Bronchial epithelial cell (primary cell): ENCODE data around the gene SAPCD2. TPM values are rescaled to one million over a fixed set of nuclear protein-coding genes. Genes with fewer than 3 reads are reported as not detected.
A peak's percentile ranks its signal among the peaks of the same experiment; 100 is the strongest.

Experiments used
- DNase-seq: peaks from one replicate; pipeline ENCODE4 v3.0.0-alpha.2; 2010; ENCODE audit warnings: low read depth
- FAIRE-seq: peaks from 2 replicates; lab custom pipeline; 2011; peaks lifted over from hg19 to GRCh38; lab: Jason Lieb, UNC
- H3K27me3 ChIP-seq: 2 replicates; pipeline ENCODE4 v1.5.1; 2011; ENCODE audit warnings: low read length; ENCODE audit not compliant: control insufficient read depth, insufficient read depth
- H3K36me3 ChIP-seq: 2 replicates; pipeline ENCODE4 v1.5.1; 2011; ENCODE audit warnings: low read length; ENCODE audit not compliant: control insufficient read depth, insufficient read depth
- H3K4me3 ChIP-seq: 2 replicates; pipeline ENCODE4 v1.5.1; 2011; ENCODE audit warnings: mild to moderate bottlenecking, low read depth, low read length, control low read depth
- CTCF ChIP-seq: IDR thresholded peaks from 2 replicates; pipeline ENCODE4 v1.5.1; 2011; ENCODE audit warnings: mild to moderate bottlenecking, moderate library complexity, low read length, control low read depth, inconsistent platforms; ENCODE audit not compliant: insufficient read depth, severe bottlenecking
- total RNA-seq: library from RNA; depleted of rRNA; stranded (reverse); fragments of >200 nt; gene quantifications from 2 replicates; pipeline ENCODE4 v1.2.1, GENCODE V29; 2014

SAPCD2 gene
- total RNA-seq, 1 donor from 2014 or later = 0.26 TPM

GRCh38 chr9:137107312-137107921 lies 37.1 kb upstream of the SAPCD2 start:
- H3K36me3 ChIP-seq = peaks cover 30% of the 10 kb centered on the region
- FAIRE-seq = no peak
- H3K27me3 ChIP-seq = no peaks in the 10 kb centered on the region
- no peak for DNase-seq
- no peak for TF ChIP-seq CTCF
- no peak overlapping the region for H3K4me3 ChIP-seq

- peaks cover 36% of the 10 kb centered on the region for H3K36me3 ChIP-seq
- DNase-seq (no peak), FAIRE-seq (no peak)
- no peak overlapping the region for H3K4me3 ChIP-seq
- no peak for TF ChIP-seq CTCF
- H3K27me3 ChIP-seq = no peaks in the 10 kb centered on the region
These were observed 36.4 kb upstream of the SAPCD2 start for GRCh38 chr9:137106662-137107250.

- no peak for DNase-seq
- TF ChIP-seq CTCF = no peak
- no peak for FAIRE-seq
- H3K36me3 ChIP-seq = peaks cover 40% of the 10 kb centered on the region
- no peaks in the 10 kb centered on the region for H3K27me3 ChIP-seq
- no peak overlapping the region for H3K4me3 ChIP-seq
These were observed 35.7 kb upstream of the SAPCD2 start for GRCh38 chr9:137105814-137106661.

- H3K27me3 ChIP-seq = no peaks in the 10 kb centered on the region
- no peak for TF ChIP-seq CTCF
- DNase-seq (no peak), FAIRE-seq (peak; percentile 100)
- no peak overlapping the region for H3K4me3 ChIP-seq
- peaks cover 44% of the 10 kb centered on the region for H3K36me3 ChIP-seq
These were observed 33.0 kb upstream of the SAPCD2 start for GRCh38 chr9:137103206-137103999.

- no peak overlapping the region for H3K4me3 ChIP-seq
- no peak for FAIRE-seq
- peaks cover 48% of the 10 kb centered on the region for H3K36me3 ChIP-seq
- no peak for TF ChIP-seq CTCF
- no peaks in the 10 kb centered on the region for H3K27me3 ChIP-seq
- no peak for DNase-seq
These were observed 28.9 kb upstream of the SAPCD2 start for GRCh38 chr9:137099231-137099630.
